Stomach (tissue), 9 donors: ENCODE measurements around the gene TMEM116. TPM values are rescaled to one million over a fixed set of nuclear protein-coding genes. Genes with fewer than 3 reads are reported as not detected.
"Not testable (repeated sequence)": the region's sequence is repeated elsewhere in the genome, so short reads cannot be mapped to it uniquely, and the experiment has no call there.

Experiments used
- DNase-seq, 2 donors: peaks; one replicate each; pipeline versions ENCODE4 v3.0.0 to v3.0.0-alpha.2; 2013 to 2019
- H3K27ac ChIP-seq, 5 donors: fragments of 200-600 bp in 4 of 5; sonication (generic) in 4 of 5; one replicate each; pipeline ENCODE4 v1.5.1; 2013 to 2019; ENCODE audit warnings: mild to moderate bottlenecking in 1 of 5, moderate library complexity in 1 of 5
- H3K27me3 ChIP-seq, 3 donors: fragments of 200-600 bp; sonication (generic); one replicate each; pipeline ENCODE4 v1.5.1; 2017 to 2019; ENCODE audit warnings: mixed run types in 1 of 3
- H3K36me3 ChIP-seq, 4 donors: fragments of 200-600 bp; sonication (generic); 1 replicate in 3 of 4; 2 replicates in 1 of 4; pipeline ENCODE4 v1.5.1; 2016 to 2019
- H3K4me1 ChIP-seq, 4 donors: fragments of 200-600 bp; sonication (generic); one replicate each; pipeline ENCODE4 v1.5.1; 2016 to 2019
- H3K4me3 ChIP-seq, 4 donors: fragments of 200-600 bp; sonication (generic) in 3 of 4; one replicate each; pipeline ENCODE4 v1.5.1; 2016 to 2019; ENCODE audit warnings: mild to moderate bottlenecking in 1 of 4
- H3K9me3 ChIP-seq, 4 donors: fragments of 200-600 bp; sonication (generic); one replicate each; pipeline ENCODE4 v1.5.1; 2016 to 2019
- CTCF ChIP-seq, 7 experiments: fragments of 450-650 bp in 4 of 7; fragments of 200-600 bp in 3 of 7; sonication (generic) in 3 of 7; IDR thresholded peaks; one replicate each; pipeline ENCODE4 v1.5.1; 2016 to 2019; ENCODE audit warnings: antibody characterized with exemption in 7 of 7, control low read depth in 2 of 7, mild to moderate bottlenecking in 1 of 7
- EP300 ChIP-seq: sonication (generic); formaldehyde crosslinking; IDR thresholded peaks from one replicate; pipeline ENCODE4 v1.6.1; 2017; ENCODE audit warnings: antibody characterized with exemption
- POLR2A ChIP-seq, 4 donors: fragments of 450-650 bp; IDR thresholded peaks; one replicate each; pipeline ENCODE4 v1.6.1; 2016; ENCODE audit warnings: antibody characterized with exemption in 4 of 4, control low read depth in 2 of 4, mild to moderate bottlenecking in 1 of 4, moderate library complexity in 1 of 4
- POLR2AphosphoS5 ChIP-seq, 3 donors: sonication (generic); formaldehyde crosslinking; IDR thresholded peaks; one replicate each; pipeline ENCODE4 v1.6.1; 2016; ENCODE audit warnings: antibody characterized with exemption in 3 of 3
- WGBS, 5 donors: extraction: QIAGEN DNeasy Blood & Tissue Kit in 3 of 5; methylation state at CpG; one replicate each; pipeline versions ENCODE4 v1.1.5 to v1.1.7; 2013 to 2018; 5-methylcytosine and 5-hydroxymethylcytosine counted together
- intact Hi-C: fragments of 100-400 bp; cut with DNase I; formaldehyde crosslinking; loops from one replicate; pipeline ENCODE4 v1.15.1; 2023; ENCODE audit warnings: low total_unique reads
- polyA plus RNA-seq, 3 donors: library from polyadenylated mRNA; stranded (reverse); fragments of 200-250 nt; gene quantifications; one replicate each; pipeline ENCODE4 v1.2.3, GENCODE V29; 2013
- total RNA-seq, 5 donors: library from RNA; depleted of rRNA; stranded (reverse); fragments of >200 nt; gene quantifications; one replicate each; pipeline versions ENCODE4 v1.1.0 to v1.2.3, GENCODE V29; 2014 to 2016
- donor health status: healthy with polysubstance abuse.
- donor health status: Bipolar disorder and iron deficiency.
- donor health status: healthy.

Gene TMEM116
- total and polyA plus RNA-seq, 8 donors: 0.58 to 20.2 (median 8.2) TPM

GRCh38 chr12:111954969-111955368, 58.0 kb downstream of the TMEM116 start:
- Histone ChIP-seq H3K9me3 (peaks cover 4 to 13% (median 9%) of the 10 kb centered on the region in 4 donors), H3K27me3 (no peaks in the 10 kb centered on the region), H3K27ac (no peak overlapping the region), H3K36me3 (peaks cover 0 to 24% (median 2%) of the 10 kb centered on the region in 4 donors), H3K4me3 (no peak overlapping the region), H3K4me1 (no peaks in the 10 kb centered on the region)
- intact Hi-C loops: no loop called here
- WGBS, 5 donors: 71 to 79% (median 73%) methylated on average over 5 of the region's 5 CpGs
- TF ChIP-seq CTCF (IDR thresholded peaks at IDR 0.05) (no peak), EP300 (no peak)
- DNase-seq: no peak

- intact Hi-C loops: no loop called here
- H3K9me3 ChIP-seq: peaks cover 4 to 13% (median 9%) of the 10 kb centered on the region in 4 donors
- no peak for DNase-seq
- no peak overlapping the region for H3K4me3 ChIP-seq
- H3K36me3 ChIP-seq: peaks cover 0 to 24% (median 2%) of the 10 kb centered on the region in 4 donors
- no peaks in the 10 kb centered on the region for H3K27me3 ChIP-seq
- WGBS, 5 donors: 72 to 89% (median 83%) methylated on average over 4 of the region's 4 CpGs
- TF ChIP-seq CTCF (IDR thresholded peaks at IDR 0.05) (no peak), EP300 (no peak), POLR2A (IDR thresholded peaks at IDR 0.05) (no peak), POLR2AphosphoS5 (IDR thresholded peaks at IDR 0.05) (no peak)
- H3K4me1 ChIP-seq: no peaks in the 10 kb centered on the region
- H3K27ac ChIP-seq: no peak overlapping the region
Observed at GRCh38 chr12:111953455-111953854, 59.5 kb downstream of the TMEM116 start.

- 91 to 97% (median 96%) methylated on average over 4 of the region's 4 CpGs for WGBS, 5 donors
- H3K4me3 ChIP-seq, H3K4me1 ChIP-seq, H3K27me3 ChIP-seq, DNase-seq, H3K27ac ChIP-seq, intact Hi-C loops: not testable (repeated sequence)
- Histone ChIP-seq H3K36me3 (peaks cover 0 to 24% (median 2%) of the 10 kb centered on the region in 4 donors), H3K9me3 (peaks cover 4 to 13% (median 9%) of the 10 kb centered on the region in 4 donors)
Observed at GRCh38 chr12:111952084-111952787, 60.7 kb downstream of the TMEM116 start.

- H3K27me3 ChIP-seq, H3K4me1 ChIP-seq, DNase-seq, intact Hi-C loops, H3K4me3 ChIP-seq, H3K27ac ChIP-seq: not testable (repeated sequence)
- 74 to 84% (median 76%) methylated on average over 3 of the region's 3 CpGs for WGBS, 5 donors
- peaks cover 0 to 17% (median under 1%) of the 10 kb centered on the region in 4 donors for H3K36me3 ChIP-seq
- H3K9me3 ChIP-seq: peaks cover 4 to 13% (median 9%) of the 10 kb centered on the region in 4 donors
Observed at GRCh38 chr12:111950961-111951676, 61.8 kb downstream of the TMEM116 start.

GRCh38 chr12:111943929-111944328, 69.0 kb downstream of the TMEM116 start:
- intact Hi-C loops: no loop called here
- H3K27ac ChIP-seq: no peak overlapping the region
- 97 to 100% (median 98%) methylated on average over 1 of the region's 1 CpG for WGBS, 5 donors
- no peak for DNase-seq
- TF ChIP-seq POLR2AphosphoS5 (IDR thresholded peaks at IDR 0.05) (no peak), EP300 (no peak), CTCF (IDR thresholded peaks at IDR 0.05) (no peak), POLR2A (IDR thresholded peaks at IDR 0.05) (no peak)
- no peaks in the 10 kb centered on the region for H3K27me3 ChIP-seq
- no peak overlapping the region for H3K4me3 ChIP-seq
- H3K36me3 ChIP-seq: no peaks in the 10 kb centered on the region
- H3K9me3 ChIP-seq: no peaks in the 10 kb centered on the region
- peaks cover 0 to 7% (median 2%) of the 10 kb centered on the region in 4 donors for H3K4me1 ChIP-seq
